Left cardiac atrium (tissue), 4 donors: Measurements from ENCODE around the gene RSPH9. TPM values are rescaled to one million over a fixed set of nuclear protein-coding genes. Genes with fewer than 3 reads are reported as not detected.
"Not testable (repeated sequence)": the region's sequence is repeated elsewhere in the genome, so short reads cannot be mapped to it uniquely, and the experiment has no call there.

Experiments
- ATAC-seq, 2 donors: fragments of 200-7000 bp; cut with Tn5 transposase; one replicate each; pipeline ENCODE4 v1.9.1; 2020; ENCODE audit warnings: mild to moderate bottlenecking in 2 of 2, moderate library complexity in 2 of 2
- DNase-seq: peaks from one replicate; pipeline ENCODE4 v3.0.0-alpha.2; 2020
- intact Hi-C, 2 donors: fragments of 100-400 bp; cut with DNase I; formaldehyde crosslinking; loops; one replicate each; pipeline versions ENCODE4 v1.14.1 to v1.15.1; 2022 to 2023
- total RNA-seq, 2 donors: library from RNA; stranded (reverse); fragmentation: NEBNext Ultra II Directional; extraction: Animal tissue kit (Norgen Biotek cat#: 25700); gene quantifications; one replicate each; pipeline ENCODE4 v1.2.1, GENCODE V29; 2021
- donor health status: DM: no; HTN: yes; CAD: no.
- donor health status: DM: no; HTN: yes; CAD: no; lungs with severe emphysema.
- donor health status: DM: yes; HTN: yes; CAD: no.
- donor health status: Dilated cardiomyopathy.

RSPH9 gene
- total RNA-seq, 2 donors from 2014 or later = 0.21 to 0.24 TPM

DNA sequence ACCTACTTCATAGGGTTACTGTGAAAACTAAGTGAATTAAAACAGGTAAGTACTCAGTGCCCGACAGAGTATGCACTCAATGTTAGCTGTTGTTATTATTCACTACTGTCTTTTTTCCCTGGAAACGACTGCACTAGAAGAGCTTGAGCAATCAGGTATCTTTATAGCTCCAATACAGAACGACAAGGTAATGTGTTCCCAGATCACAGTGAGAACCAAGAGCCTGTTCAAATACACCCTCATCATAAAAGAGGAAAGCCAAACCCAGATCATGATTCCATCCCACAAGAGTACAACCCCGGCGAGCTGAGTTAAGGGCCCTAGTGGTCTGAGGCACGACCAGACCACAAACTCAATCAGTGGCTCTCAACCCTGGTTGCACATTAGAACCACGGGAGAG lies 32.9 kb downstream of the RSPH9 start:
- intact Hi-C loops = no loop called here
- DNase-seq = no peak
- ATAC-seq = no peak

DNA sequence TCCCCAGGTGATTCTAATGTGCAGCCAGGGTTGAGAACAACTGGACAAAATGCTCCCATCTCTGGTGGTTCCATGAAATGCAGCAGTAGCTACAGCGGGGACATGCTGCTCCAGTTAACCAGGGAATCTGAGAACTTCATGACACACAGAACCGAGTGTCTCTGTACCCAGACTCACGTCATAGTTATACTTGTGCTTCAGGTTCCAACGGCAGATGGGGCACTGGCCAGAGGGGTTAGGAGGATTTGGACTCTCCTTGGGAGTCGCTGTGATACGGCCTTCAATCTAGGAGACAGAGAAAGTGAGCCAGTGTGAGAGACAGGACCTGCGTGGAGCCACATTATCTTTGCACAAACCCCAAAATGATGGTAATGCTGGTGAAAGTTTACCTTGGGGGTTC lies 33.5 kb downstream of the RSPH9 start:
- intact Hi-C loops = no loop called here
- no peak for DNase-seq
- no peak for ATAC-seq

DNA sequence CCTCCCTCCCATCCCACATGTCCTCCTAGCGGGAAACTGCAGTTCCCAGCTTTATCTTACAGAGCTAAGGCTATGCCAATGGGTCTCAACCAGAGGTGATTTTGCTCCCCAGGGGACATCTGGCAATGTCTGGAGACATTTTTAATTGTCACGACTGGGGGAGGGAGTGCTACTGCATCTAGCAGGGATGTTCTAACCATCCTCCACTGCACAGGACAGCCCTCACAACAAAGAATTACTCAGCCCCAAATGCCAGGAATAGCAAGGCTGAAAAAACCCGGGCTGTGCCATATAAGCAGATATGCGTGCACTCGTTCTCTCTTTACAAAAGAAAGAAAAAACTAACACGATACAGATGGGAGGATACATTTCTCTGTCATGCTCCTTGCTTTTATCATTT lies 34.2 kb downstream of the RSPH9 start:
- no peak for ATAC-seq
- intact Hi-C loops = no loop called here

DNA sequence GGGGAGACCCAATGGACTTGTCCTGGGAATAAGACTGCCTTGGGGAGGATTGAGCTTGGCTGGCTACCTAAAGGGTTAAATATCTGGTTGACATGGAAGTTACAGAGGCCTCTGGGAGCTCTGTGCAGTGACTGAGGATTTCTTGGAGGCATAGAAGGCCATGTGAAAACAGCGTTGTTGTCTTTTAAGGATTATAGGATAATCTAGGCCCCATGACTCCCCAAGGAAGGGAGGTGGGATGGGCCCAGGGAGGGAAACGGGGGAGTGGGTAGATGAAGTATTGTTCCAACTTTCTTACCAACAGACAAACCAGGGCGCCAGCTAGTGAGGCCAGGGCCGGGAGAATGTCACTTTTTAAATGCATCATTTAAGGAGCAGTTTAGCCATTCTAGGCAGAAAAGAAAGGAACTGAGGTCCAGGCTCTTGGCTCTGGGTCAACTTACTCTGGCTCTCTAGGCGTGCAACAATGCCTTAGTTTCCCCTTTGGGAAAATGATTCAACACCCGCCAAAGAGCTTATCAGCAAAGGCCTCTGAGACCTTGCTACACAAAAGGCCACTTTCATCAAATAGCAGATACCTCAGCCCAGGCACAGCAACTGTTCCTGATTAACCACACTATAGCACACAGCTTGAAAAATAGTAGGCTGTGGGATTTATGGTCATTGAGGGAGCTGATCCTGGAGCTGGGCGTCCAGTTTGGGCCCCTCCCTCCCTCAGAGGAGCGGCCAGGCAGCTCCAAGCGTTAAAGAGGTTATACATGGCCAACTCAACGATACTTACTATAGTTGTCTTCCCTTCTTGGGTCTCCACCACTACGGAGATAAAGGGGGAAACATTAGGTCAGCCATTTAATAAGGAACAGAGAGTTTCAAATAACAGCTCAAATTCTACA lies 35.7 kb downstream of the RSPH9 start:
- DNase-seq (no peak), ATAC-seq (no peak)
- intact Hi-C loops = no loop called here

More for the DNA sequence above, 34.2 kb downstream of the RSPH9 start:
- no peak for DNase-seq

DNA sequence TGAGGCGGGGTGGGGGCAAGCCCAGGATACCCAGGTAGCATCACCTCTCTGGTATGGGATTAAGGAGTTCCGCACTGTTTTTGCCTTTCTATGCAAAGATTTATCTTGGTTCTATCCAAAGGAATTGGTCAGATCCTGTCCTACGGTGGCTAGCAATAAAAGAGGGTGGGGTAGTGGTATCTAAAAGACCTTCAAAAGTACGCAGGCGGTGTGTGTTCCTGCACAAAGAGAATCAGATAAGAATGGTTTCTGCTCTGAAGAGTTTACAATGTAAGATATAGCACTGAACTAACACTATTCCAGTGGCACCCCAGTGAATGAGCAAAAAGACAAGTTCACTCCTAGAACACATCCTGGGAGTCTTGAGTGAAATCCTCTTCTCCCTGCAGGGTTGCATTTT lies 36.5 kb downstream of the RSPH9 start:
- intact Hi-C loops = no loop called here
- no peak for ATAC-seq
- DNase-seq = no peak

DNA sequence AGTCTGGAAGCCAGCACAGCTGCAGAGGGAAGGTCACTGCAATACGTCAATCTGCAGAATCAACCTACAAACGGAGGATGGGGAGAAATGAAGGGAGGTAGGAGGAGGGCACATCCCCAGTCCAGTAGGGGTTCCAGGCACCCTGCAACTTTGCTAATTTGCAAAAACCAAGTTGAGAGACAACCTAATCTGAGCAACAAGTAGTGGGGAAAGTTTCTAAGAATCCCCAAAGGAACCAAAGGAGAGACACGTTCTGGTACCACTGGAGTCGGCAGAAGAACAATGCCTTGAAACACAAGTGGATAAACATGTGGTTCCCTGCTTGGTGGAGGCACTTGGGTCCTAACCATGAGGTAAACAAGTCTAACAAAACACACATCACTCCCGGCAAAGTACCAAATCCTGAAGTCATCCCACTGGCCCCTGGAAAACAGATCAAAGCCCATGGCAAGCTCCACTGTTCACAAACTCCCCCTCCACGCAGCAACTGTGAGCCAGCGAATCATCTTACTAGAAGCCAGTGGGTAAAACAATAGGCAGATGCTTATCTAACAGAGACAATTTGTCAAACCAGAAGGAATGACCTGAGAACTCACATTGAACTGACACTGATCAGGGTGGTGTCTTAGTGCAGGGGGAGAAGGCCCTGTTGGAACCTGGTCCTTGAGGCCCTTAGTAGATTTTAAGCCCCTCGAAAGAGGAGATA lies 38.0 kb downstream of the RSPH9 start:
- ATAC-seq (no peak), DNase-seq (no peak)
- intact Hi-C loops = no loop called here

DNA sequence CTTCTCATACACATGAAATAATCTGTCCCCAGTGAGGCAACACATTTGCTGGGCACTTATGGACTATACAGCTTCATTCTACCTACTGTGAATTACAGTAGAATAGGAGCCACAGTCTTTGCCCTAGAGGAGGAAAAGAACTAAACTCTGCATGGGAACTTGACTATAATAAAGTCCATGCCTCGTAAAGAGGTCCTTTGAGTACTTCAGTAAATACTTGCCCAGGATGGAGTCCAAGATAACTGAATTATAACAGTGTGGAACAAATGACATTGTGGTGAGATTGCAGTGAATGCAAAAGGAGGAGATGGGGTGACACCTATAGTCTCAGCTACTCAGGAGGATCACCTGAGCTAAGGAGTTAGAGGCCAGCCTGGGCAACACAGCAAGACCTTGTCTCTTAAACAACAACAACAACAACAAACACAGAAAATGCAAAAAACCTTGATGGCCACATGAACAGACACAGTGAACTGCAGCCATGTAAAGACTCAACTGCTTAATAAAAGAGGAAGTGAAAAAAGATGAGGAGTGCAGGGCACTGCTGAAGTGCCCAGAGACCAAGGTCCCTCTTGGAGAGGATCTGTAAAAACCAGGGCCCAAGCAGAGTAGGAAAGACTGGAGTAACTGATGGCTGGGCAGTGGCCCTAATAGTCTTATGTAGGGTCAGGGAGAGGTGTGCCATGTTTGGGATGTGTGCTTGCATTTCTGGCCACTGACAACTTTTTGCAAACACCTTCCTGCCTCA lies 39.0 kb downstream of the RSPH9 start:
- ATAC-seq (no peak), DNase-seq (no peak)
- intact Hi-C loops = no loop called here

DNA sequence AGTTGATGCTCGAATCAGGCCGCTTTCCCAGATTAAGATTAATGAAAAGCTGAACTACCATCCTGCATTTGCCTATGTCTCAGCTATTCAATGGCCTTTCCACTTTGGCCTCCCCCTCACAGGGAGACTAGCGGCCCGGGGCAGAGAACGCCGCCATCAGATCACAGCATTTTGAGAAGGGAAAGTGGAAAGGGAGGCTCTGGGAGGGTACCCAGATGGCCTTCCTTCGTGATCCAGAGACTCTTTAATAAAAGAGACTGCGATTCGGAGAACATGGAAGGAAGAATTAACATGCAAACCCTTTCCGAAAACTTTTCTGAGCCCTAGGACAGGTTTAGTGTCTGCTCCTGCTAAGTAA lies 42.2 kb downstream of the RSPH9 start:
- intact Hi-C loops = no loop called here
- ATAC-seq (no peak), DNase-seq (no peak)

DNA sequence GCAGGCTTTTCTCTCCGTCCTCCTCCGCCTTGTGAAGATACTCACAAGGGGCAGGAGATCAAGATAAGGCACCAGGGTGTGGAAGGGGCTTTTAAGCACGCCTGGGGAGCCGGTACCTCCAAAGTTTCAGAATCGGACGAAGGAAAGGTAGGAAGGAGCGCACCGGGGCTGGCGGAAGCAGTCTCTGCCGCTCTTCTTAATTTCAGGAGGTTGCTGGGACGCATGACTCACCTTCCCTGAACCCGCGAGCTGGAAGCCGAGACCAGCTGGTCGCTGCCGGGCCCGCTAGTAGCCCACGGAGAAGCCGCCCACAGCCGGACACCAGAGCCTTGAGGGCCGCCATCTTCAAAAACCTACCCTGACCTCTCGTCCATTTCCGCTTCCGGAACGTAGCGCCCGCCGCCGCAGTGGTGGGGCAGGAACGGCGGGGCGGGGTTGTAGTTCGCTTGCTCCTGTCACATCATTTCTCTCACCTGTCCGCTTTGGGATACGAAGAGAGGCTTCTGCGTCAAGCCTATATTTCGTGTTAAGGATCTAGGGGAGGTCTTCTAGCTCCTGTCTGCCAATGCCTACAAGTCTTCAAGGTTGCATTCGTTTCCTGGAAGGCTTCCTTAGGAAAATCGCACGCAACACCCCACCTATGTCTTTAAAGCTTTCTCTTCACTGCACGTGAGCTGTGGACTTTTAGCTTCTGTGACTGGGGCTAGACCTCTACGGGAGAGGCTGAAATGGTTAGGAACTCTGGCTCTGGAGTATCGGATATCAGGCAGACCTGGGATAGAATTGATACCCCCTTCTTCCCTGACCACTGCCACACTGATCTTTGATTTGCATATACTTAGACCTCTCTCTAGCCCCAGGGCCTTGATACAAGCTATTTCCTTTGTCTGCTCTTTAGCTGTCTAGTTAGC lies 42.9 kb downstream of the RSPH9 start, which contains the start of gene MRPS18A:
MRPS18A (minus strand) TSS at position 355 of the 911 bp plus-strand sequence; CDS start at position 343, 12 bp downstream.
- intact Hi-C loops = no loop called here
- DNase-seq (peak; percentile 83), ATAC-seq (peak; percentile 98 to 99)

DNA sequence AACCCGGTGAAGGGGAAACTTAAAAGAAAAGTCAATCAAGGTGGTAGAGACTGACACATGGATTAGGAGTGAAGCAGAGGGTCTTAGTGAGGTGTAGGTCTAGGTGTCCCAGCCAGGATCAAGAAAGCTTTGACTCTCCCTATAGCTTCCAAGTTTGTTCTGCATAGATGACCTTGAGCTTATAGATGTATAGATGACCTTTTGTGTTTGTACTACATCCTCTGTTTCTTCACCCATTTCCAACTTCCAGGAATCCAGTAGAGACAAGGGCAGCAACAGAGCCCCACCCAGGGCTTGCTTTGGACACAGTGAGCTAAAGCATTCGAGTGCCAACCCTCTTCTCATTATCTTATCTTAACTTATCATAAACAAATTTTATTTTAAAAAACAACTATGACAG lies 44.6 kb downstream of the RSPH9 start:
- ATAC-seq (no peak), DNase-seq (no peak)
- intact Hi-C loops = no loop called here

DNA sequence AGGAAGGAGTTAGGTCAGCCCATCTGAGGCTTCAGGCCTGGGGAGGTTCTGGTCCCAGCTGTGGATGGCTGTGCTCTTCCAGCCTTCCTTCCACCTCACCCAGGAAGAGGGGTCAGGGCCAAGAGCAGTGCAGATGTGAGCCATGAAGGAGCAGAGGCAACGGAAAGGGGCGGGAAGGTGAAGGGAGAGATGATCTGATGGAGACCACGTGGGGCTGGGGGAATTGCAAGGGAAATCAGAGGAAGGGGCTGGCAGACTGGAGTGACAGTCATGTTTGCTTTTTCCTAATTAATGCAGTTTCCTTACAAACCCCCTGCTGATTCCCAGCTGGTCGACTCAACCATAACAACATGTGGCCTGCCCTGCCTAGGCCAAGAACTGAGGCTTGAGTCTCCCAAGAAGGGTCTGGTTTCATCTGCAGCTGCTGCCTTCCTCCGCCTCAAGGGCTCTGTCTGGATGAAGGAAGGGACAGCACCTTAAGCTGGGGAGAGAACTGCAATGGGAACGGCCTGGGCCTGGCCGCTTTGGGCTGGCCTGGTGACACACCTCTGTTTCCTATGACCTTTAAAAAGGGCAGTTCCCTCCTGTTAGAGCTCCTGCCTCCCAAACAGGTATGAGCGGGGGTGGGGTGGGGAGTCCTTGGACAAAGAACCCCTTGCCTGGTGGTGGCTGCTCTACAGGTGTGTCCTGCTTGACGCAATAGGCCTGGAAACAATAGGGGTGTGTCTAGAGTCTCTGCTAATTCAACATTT lies 50.6 kb downstream of the RSPH9 start:
- DNase-seq (no peak), ATAC-seq (peak in 1 of 2 donors; percentile 56)
- intact Hi-C loops = no loop called here

DNA sequence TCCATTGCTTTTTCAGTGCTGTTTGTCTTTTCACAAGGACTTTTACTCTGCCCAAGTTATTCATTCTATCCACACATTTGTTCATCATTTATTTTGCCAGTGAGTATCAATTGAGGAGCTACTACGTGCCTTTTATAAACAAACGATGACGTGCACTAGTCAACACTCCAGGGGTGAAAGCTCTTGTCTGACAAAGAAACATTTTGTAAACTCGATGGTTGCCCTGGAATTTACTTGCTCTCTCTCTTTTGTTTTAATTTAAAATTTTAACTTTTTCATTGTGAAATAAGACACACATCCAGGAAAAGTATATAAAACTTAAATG lies 51.1 kb downstream of the RSPH9 start:
- intact Hi-C loops = no loop called here
- ATAC-seq (no peak), DNase-seq (no peak)

DNA sequence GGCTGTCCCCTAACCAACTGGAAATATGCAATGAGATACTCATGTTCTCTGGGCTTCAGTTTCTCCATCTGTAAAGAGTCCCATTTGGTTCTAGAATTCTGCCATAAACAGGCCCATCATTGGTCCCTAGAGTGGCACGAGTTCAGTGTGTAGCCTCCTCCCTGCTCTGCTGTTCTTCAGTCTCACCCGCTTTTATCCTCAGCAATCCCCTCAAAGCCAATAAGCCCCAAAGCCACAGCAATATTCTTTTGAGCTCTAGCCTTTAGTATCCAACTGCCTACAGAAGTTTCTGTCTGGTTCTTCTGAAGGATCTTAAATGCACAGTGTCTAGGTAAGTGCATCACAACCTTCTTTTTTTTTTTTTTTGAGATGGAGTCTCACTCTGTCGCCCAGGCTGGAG lies 52.6 kb downstream of the RSPH9 start:
- DNase-seq (no peak), ATAC-seq (no peak)
- intact Hi-C loops = no loop called here

DNA sequence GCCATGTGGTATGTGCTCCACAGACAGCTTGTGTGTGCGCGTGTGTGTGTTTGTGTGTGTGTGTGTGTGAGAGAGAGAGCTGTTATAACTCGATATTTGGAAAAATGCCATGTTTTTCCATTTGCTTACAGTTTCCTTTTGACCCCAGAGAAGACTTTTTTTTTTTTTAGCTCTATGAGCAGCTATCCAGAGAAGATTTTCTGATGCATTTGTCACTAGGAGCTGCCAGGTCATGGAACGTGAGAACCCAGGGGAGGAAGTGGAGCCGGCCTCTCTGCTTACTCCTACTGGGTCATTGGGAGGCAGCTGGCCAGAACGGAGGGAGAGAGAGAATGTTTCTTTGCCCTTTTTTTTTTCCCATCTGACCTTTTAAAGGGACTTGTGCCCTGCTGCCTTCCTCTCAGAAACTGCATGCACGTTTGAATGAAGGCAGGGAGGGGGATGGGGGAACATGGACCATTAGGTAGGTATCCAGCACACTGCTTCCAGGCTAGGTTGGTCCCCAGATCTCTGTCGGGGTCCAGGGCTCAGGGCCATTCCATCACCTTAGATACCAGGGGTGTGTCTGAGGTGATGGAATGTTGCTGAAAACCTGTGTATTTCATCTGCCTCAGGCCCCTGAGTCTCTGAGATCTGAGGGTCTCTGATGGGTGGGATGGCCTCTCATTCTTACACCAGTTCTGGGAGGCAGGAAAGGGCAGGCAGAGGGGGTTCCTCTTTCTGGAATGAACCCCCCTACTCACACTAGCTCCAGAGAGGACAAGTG lies 53.9 kb downstream of the RSPH9 start:
- intact Hi-C loops = no loop called here
- peak; percentile 77 for DNase-seq
- no peak for ATAC-seq

DNA sequence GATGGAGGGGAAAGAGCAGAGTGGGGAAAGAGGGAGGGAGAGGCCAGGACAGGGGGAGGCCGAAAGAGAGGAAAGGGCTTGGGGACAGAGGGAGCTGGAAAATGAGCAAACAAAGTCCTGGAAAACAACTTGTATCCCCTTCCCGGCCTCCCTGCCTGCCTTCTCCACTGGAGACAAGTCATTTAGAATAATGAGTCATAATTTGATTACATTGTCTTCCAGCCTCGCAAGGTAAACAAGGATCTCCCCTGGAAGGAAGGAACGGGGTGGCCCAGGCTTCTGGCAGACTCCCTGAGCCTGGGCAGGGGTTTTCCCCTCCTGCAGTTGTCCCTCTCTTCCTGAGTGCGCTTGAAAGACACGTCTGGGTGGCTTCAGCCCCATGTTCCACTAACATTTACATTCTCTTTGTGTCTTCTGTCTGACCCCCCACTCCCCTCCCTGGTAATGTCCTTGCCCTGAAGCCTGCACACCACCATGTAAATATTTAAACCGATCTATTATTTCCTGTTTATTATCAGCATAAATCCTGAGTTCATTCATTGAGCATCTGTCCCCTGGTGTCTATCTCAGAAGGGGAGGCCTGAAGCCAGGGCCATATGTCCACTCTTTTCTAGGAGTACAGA lies 54.8 kb downstream of the RSPH9 start:
- DNase-seq (peak; percentile 46), ATAC-seq (no peak)
- intact Hi-C loops = no loop called here

DNA sequence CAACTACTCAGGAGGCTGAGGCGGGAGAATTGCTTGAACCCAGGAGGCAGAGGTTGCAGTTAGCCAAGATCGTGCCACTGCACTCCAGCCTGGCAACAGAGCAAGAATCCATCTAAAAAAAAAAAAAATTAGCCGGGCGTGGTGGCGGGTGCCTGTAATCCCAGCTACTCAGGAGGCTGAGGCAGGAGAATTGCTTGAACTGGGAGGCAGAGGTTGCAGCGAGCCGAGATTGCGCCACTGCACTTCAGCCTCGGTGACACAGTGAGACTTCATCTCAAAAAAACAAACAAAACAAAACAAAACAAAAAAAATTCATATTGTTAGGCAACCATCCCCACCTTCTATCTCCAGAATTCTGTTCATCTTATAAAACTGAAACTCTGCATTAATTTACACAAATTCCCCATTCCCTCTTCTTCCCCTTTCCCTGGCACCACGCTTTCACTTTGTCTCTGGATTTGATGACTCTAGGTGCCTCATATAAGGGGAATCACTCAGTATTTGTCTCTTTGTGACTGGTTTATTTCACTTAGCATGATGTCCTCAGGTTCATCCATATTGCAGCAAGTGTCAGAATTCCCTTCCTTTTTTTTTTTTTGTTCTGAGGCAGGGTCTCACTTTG lies 56.2 kb downstream of the RSPH9 start:
- intact Hi-C loops, DNase-seq, ATAC-seq: not testable (repeated sequence)

DNA sequence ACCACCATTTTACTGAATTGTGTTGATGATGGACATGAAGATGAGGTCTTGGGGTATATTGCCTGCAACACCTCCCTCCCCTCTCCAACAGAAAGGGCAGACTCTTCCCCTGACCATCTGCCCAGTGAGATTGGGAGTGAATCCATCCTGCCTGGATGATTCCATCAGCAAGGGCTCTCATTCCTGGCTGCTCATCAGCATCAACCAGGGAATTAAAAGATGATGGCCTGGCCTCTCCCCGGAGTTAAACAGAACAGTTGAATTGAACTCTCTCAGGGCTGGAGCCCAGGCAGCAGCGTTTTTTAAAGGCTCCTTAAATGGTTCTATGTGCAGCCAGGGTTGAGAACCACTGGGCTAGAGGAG lies 57.3 kb downstream of the RSPH9 start:
- DNase-seq (no peak), ATAC-seq (no peak)
- intact Hi-C loops = no loop called here
